Fibroblast of lung (primary cell): ENCODE measurements around the gene OR6T1. TPM values are rescaled to one million over a fixed set of nuclear protein-coding genes. Genes with fewer than 3 reads are reported as not detected.

Experiments
- DNase-seq, 2 donors: peaks; one replicate each; pipeline versions ENCODE4 v3.0.0 to v3.0.0-alpha.2; 2010; ENCODE audit warnings: low read depth in 2 of 2
- H2AFZ ChIP-seq: 2 replicates; pipeline ENCODE4 v1.5.1; 2012; ENCODE audit warnings: low read length, control low read depth, inconsistent platforms
- H3K27ac ChIP-seq: 2 replicates; pipeline ENCODE4 v1.5.1; 2011; ENCODE audit warnings: low read length, control low read depth; ENCODE audit not compliant: insufficient read depth
- H3K27me3 ChIP-seq: 2 replicates; pipeline ENCODE4 v1.5.1; 2011; ENCODE audit warnings: mild to moderate bottlenecking, low read length; ENCODE audit not compliant: control insufficient read depth, insufficient read depth
- H3K36me3 ChIP-seq: 2 replicates; pipeline ENCODE4 v1.5.1; 2011; ENCODE audit warnings: low read length; ENCODE audit not compliant: control insufficient read depth, insufficient read depth
- H3K4me1 ChIP-seq: 2 replicates; pipeline ENCODE4 v1.5.1; 2011; ENCODE audit warnings: low read length; ENCODE audit not compliant: control insufficient read depth, insufficient read depth; ENCODE audit errors: extremely low read depth
- H3K4me2 ChIP-seq: 2 replicates; pipeline ENCODE4 v1.5.1; 2011; ENCODE audit warnings: low read length, control low read depth; ENCODE audit not compliant: insufficient read depth; ENCODE audit errors: extremely low read depth
- H3K4me3 ChIP-seq, 4 experiments: fragments of 200-600 bp in 1 of 4; sonication (generic) in 1 of 4; replicated peaks in 1 of 4; 2 replicates each; pipeline ENCODE4 v1.5.1; 2011 to 2016; ENCODE audit warnings: low read length in 4 of 4, low read depth in 3 of 4, mild to moderate bottlenecking in 3 of 4, control low read depth in 2 of 4, inconsistent platforms in 1 of 4, mixed read lengths in 1 of 4; ENCODE audit not compliant: insufficient read depth in 1 of 4; ENCODE audit errors: control extremely low read depth in 1 of 4
- H3K79me2 ChIP-seq: 2 replicates; pipeline ENCODE4 v1.5.1; 2012; ENCODE audit warnings: mild to moderate bottlenecking, low read length, inconsistent platforms; ENCODE audit not compliant: control insufficient read depth, insufficient read depth
- H3K9ac ChIP-seq: 2 replicates; pipeline ENCODE4 v1.5.1; 2011; ENCODE audit warnings: mild to moderate bottlenecking, low read length, control low read depth; ENCODE audit not compliant: insufficient read depth
- H3K9me3 ChIP-seq: 2 replicates; pipeline ENCODE4 v1.5.1; 2012; ENCODE audit warnings: low read depth, low read length; ENCODE audit not compliant: control insufficient read depth, insufficient read depth
- H4K20me1 ChIP-seq: 2 replicates; pipeline ENCODE4 v1.5.1; 2011; ENCODE audit warnings: low read length; ENCODE audit not compliant: control insufficient read depth, insufficient read depth; ENCODE audit errors: extremely low read depth
- CTCF ChIP-seq, 2 donors: IDR thresholded peaks in 1 of 2; conservative IDR thresholded peaks in 1 of 2; 1 replicate in 1 of 2; 2 replicates in 1 of 2; pipeline ENCODE4 v1.5.1; 2011 to 2012; ENCODE audit warnings: low read length in 2 of 2, control low read depth in 1 of 2, inconsistent platforms in 1 of 2, low read depth in 1 of 2, mild to moderate bottlenecking in 1 of 2
- EZH2 ChIP-seq: IDR thresholded peaks from 2 replicates; pipeline ENCODE4 v1.5.1; 2012; ENCODE audit warnings: low read length, control low read depth, mild to moderate bottlenecking; ENCODE audit errors: missing control alignments
- polyA plus RNA-seq, 2 donors: library from polyadenylated mRNA; depleted of rRNA in 1 of 2; stranded (reverse) in 1 of 2; unstranded in 1 of 2; fragments of >200 nt; gene quantifications; 2 replicates each; pipeline ENCODE4 v1.2.1, GENCODE V29; 2011 to 2012; ENCODE audit warnings: missing spikeins in 1 of 2
- total RNA-seq: library from RNA; depleted of rRNA; stranded (reverse); fragments of >200 nt; gene quantifications from 2 replicates; pipeline ENCODE4 v1.2.1, GENCODE V29; 2014

OR6T1 gene
- total and polyA plus RNA-seq, 2 donors (not counting 1 experiment from before 2014, with no cell fraction given): not detected

- Histone ChIP-seq H3K4me1 (no peaks in the 10 kb centered on the region), H3K9ac (no peak overlapping the region), H3K27ac (no peak overlapping the region), H3K36me3 (no peaks in the 10 kb centered on the region), H2AFZ (no peak overlapping the region), H4K20me1 (no peaks in the 10 kb centered on the region), H3K27me3 (no peaks in the 10 kb centered on the region), H3K4me3 (no peak overlapping the region), H3K9me3 (no peaks in the 10 kb centered on the region), H3K79me2 (no peaks in the 10 kb centered on the region), H3K4me2 (no peak overlapping the region)
- no peak for DNase-seq
- TF ChIP-seq EZH2 (no peak), CTCF (conservative IDR thresholded peaks at IDR 0.05 in 1 of 2, IDR thresholded peaks at IDR 0.05 in 1 of 2; ENCODE audit: low read depth in 1 of 2, low read length in 2 of 2) (no peak)
These were observed 38.7 kb downstream of the OR6T1 start for GRCh38 chr11:123904932-123905331.

- Histone ChIP-seq H3K9me3 (no peaks in the 10 kb centered on the region), H3K27me3 (no peaks in the 10 kb centered on the region), H3K4me1 (no peaks in the 10 kb centered on the region), H3K27ac (no peak overlapping the region), H3K4me3 (no peak overlapping the region), H2AFZ (no peak overlapping the region), H3K4me2 (no peak overlapping the region), H3K9ac (no peak overlapping the region), H3K36me3 (no peaks in the 10 kb centered on the region), H3K79me2 (no peaks in the 10 kb centered on the region), H4K20me1 (no peaks in the 10 kb centered on the region)
- DNase-seq: no peak
- no peak for TF ChIP-seq EZH2
- TF ChIP-seq CTCF (conservative IDR thresholded peaks at IDR 0.05 in 1 of 2, IDR thresholded peaks at IDR 0.05 in 1 of 2; ENCODE audit: low read depth in 1 of 2, low read length in 2 of 2): no peak
These were observed 39.7 kb downstream of the OR6T1 start for GRCh38 chr11:123903932-123904331.

- Histone ChIP-seq H3K4me2 (no peak within 1 kb of the TSS), H3K9me3 (no peaks in the 10 kb centered on the region), H3K36me3 (no peaks in the 10 kb centered on the region), H3K27ac (no peak within 1 kb of the TSS), H3K4me1 (no peaks in the 10 kb centered on the region), H3K79me2 (no peaks in the 10 kb centered on the region), H3K27me3 (no peaks in the 10 kb centered on the region), H3K9ac (no peak within 1 kb of the TSS), H3K4me3 (no peak within 1 kb of the TSS), H2AFZ (no peak within 1 kb of the TSS), H4K20me1 (no peaks in the 10 kb centered on the region)
- no peak for DNase-seq
- TF ChIP-seq CTCF (conservative IDR thresholded peaks at IDR 0.05 in 1 of 2, IDR thresholded peaks at IDR 0.05 in 1 of 2; ENCODE audit: low read depth in 1 of 2, low read length in 2 of 2): no peak
- no peak for TF ChIP-seq EZH2
These were observed 41.8 kb downstream of the OR6T1 start, which contains the start of gene OR8D4 for GRCh38 chr11:123901867-123902266. OR8D4 (plus strand) TSS chr11:123902167; CDS start chr11:123906432, 4,265 bp downstream.
